RWPE2 (cell line): ENCODE data around the gene PGBD5.

ENCODE experiments used
- ATAC-seq: fragments of 200-7000 bp; cut with Tn5 transposase; 3 replicates; pipeline ENCODE4 v1.9.1; 2021; ENCODE audit warnings: low read depth
- DNase-seq: peaks from one replicate; pipeline ENCODE4 v3.0.0-alpha.2; 2020; ENCODE audit warnings: low spot score
- H3K27ac ChIP-seq: fragments of 450-650 bp; 2 replicates; pipeline ENCODE4 v1.5.1; 2017; ENCODE audit warnings: mild to moderate bottlenecking; ENCODE audit not compliant: poor library complexity, severe bottlenecking
- H3K27me3 ChIP-seq: fragments of 250-450 bp; sonication (Bioruptor Pico); 2 replicates; pipeline ENCODE4 v1.5.1; 2021; ENCODE audit warnings: mild to moderate bottlenecking, moderate library complexity; ENCODE audit not compliant: insufficient read depth, poor library complexity, severe bottlenecking
- H3K36me3 ChIP-seq: fragments of 250-450 bp; sonication (Bioruptor Pico); 2 replicates; pipeline ENCODE4 v1.5.1; 2020; ENCODE audit warnings: low read depth, mild to moderate bottlenecking, moderate library complexity
- H3K4me1 ChIP-seq: fragments of 250-450 bp; sonication (Bioruptor Pico); 2 replicates; pipeline ENCODE4 v1.5.1; 2021; ENCODE audit warnings: mild to moderate bottlenecking, moderate library complexity; ENCODE audit not compliant: insufficient read depth, poor library complexity, severe bottlenecking
- H3K4me3 ChIP-seq: fragments of 250-450 bp; sonication (Bioruptor Pico); 2 replicates; pipeline ENCODE4 v1.5.1; 2021; ENCODE audit warnings: mild to moderate bottlenecking, moderate library complexity; ENCODE audit not compliant: severe bottlenecking
- H3K9me3 ChIP-seq: fragments of 250-450 bp; sonication (Bioruptor Pico); 2 replicates; pipeline ENCODE4 v1.5.1; 2021; ENCODE audit warnings: mild to moderate bottlenecking, moderate library complexity; ENCODE audit not compliant: severe bottlenecking
- TF ChIP-seq, protein P1 (sequence below): fragments of 450-650 bp; IDR thresholded peaks from one replicate; pipeline ENCODE4 v1.5.1; 2017; ENCODE audit warnings: mild to moderate bottlenecking, moderate library complexity; ENCODE audit not compliant: poor library complexity, severe bottlenecking

PGBD5 gene

DNA sequence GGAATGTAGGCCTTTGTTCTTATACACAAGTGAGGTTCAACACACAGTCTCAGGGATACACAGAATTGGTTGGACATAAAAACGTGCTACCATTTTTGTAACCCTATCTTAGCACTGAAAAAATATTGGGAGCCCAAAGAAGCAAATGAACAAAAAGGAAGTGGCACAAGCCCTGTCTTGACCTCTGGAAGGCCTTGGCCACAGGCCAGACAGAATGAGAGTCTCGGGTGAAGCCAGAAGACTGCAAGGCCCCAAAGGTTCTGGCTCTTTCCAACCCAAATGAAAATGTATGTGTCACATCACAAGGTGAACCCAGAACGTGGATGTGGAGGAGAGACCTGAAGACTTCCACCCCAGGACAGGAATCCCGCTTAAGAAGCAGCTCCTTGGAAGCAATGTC lies 57.3 kb downstream of the PGBD5 start:
- no peak for ATAC-seq
- TF ChIP-seq, protein P1, sequence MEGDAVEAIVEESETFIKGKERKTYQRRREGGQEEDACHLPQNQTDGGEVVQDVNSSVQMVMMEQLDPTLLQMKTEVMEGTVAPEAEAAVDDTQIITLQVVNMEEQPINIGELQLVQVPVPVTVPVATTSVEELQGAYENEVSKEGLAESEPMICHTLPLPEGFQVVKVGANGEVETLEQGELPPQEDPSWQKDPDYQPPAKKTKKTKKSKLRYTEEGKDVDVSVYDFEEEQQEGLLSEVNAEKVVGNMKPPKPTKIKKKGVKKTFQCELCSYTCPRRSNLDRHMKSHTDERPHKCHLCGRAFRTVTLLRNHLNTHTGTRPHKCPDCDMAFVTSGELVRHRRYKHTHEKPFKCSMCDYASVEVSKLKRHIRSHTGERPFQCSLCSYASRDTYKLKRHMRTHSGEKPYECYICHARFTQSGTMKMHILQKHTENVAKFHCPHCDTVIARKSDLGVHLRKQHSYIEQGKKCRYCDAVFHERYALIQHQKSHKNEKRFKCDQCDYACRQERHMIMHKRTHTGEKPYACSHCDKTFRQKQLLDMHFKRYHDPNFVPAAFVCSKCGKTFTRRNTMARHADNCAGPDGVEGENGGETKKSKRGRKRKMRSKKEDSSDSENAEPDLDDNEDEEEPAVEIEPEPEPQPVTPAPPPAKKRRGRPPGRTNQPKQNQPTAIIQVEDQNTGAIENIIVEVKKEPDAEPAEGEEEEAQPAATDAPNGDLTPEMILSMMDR: no peak
- Histone ChIP-seq H3K9me3 (no peaks in the 10 kb centered on the region), H3K4me1 (no peaks in the 10 kb centered on the region), H3K27ac (no peak overlapping the region), H3K27me3 (no peaks in the 10 kb centered on the region), H3K4me3 (no peak overlapping the region), H3K36me3 (no peaks in the 10 kb centered on the region)
- no peak for DNase-seq

DNA sequence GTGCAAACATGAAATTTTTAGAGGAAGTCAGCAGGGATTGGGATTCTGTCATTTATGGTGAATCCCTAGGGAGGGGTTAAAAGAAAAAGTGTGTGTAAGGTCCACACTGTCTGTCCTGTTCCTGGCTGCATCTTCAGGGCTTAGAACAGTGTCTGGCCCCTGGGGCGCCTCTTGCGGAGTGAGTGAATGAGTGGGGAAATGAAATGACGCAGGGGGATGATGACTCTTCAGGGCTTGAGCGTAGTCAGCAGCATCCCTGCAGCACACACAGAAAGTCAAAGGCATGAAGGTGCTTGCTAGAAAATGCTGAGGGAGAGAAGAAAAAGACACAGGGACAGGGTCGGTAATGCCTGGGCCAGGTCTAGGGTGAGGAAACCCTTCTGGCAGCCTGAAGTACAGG lies 57.8 kb downstream of the PGBD5 start:
- H3K4me1 ChIP-seq: no peaks in the 10 kb centered on the region
- no peak overlapping the region for H3K4me3 ChIP-seq
- TF ChIP-seq, protein P1: no peak
- no peak overlapping the region for H3K27ac ChIP-seq
- ATAC-seq (no peak), DNase-seq (no peak)
- no peaks in the 10 kb centered on the region for H3K9me3 ChIP-seq
- no peaks in the 10 kb centered on the region for H3K27me3 ChIP-seq
- no peaks in the 10 kb centered on the region for H3K36me3 ChIP-seq

DNA sequence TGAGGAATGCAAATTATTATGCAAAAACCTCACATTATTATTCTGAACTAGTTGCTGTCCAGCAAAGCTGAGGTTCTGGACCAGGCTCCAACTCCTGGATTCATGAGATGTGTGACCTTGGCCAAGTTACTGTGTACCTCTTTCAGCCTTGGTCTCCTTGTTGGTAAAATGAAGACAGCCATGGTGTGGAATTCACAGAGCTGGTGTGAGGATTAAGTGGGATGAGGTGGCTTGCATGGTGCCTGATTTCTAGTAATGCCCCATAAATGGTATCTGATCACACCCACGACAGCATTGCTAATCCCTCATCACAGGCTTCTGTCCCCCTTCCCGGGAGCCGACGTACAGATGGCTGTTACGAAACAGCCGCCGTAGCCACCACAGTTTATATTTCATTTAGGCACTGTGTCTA lies 59.6 kb downstream of the PGBD5 start:
- H3K4me1 ChIP-seq: no peaks in the 10 kb centered on the region
- TF ChIP-seq, protein P1: no peak
- ATAC-seq (no peak), DNase-seq (no peak)
- H3K27ac ChIP-seq: no peak overlapping the region
- H3K9me3 ChIP-seq: no peaks in the 10 kb centered on the region
- no peaks in the 10 kb centered on the region for H3K36me3 ChIP-seq
- no peak overlapping the region for H3K4me3 ChIP-seq
- no peaks in the 10 kb centered on the region for H3K27me3 ChIP-seq

DNA sequence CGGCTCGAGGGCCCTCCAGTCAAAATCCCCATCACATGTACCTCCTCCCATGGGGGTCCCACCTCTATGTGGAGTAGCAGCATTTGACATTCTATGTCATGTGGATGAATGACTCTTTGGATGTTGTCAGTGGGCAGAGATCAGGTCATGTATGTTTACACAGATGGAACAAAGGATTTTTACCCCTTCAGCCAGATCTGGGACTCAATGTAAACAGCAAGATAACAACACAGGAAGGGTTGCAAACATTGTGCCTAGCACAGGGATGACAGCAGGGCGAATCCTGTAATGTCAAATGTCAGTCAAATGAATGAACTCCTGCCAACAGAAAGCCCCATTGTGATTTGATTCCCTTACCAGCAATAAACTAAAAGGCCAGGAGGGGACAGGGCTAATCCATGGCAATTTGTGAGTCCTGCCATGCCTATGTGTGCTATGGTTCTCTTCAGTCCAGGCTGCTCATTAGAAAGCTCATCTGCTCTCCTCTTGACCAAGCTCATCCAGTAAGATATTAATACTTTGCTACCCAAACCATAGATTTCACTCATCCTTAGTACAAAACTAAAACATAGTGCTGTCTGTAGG lies 60.3 kb downstream of the PGBD5 start:
- Histone ChIP-seq H3K4me3 (no peak overlapping the region), H3K27me3 (no peaks in the 10 kb centered on the region), H3K4me1 (no peaks in the 10 kb centered on the region), H3K27ac (no peak overlapping the region), H3K36me3 (no peaks in the 10 kb centered on the region), H3K9me3 (no peaks in the 10 kb centered on the region)
- DNase-seq (no peak), ATAC-seq (no peak)
- TF ChIP-seq, protein P1: no peak

DNA sequence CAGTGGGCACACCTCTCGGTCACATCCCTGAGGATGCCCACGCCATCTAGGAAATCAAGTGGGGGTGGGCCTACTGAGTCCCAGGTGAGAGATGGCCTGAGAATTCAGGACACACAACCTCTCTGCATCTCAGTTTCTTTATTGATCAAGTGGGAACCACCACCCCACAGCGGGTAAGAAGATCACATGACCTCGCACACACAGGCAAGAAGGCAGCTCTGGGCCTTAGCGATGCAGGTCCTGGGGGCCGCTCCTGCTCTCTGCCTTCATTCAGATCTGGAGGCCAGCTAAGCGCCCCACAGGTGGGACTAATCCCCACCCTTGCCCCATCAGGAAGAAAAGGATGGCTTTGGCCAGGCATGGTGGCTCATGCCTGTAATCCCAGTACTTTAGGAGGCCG lies 63.2 kb downstream of the PGBD5 start:
- Histone ChIP-seq H3K4me3 (no peak overlapping the region), H3K4me1 (peaks cover 8% of the 10 kb centered on the region), H3K9me3 (no peaks in the 10 kb centered on the region), H3K27ac (no peak overlapping the region), H3K27me3 (no peaks in the 10 kb centered on the region), H3K36me3 (no peaks in the 10 kb centered on the region)
- no peak for ATAC-seq
- no peak for DNase-seq
- TF ChIP-seq, protein P1: no peak
